Upper lobe of left lung (tissue), 6 donors: ENCODE results near the gene MBOAT1. TPM values are rescaled to one million over a fixed set of nuclear protein-coding genes. Genes with fewer than 3 reads are reported as not detected.
A peak's percentile ranks its signal among the peaks of the same experiment; 100 is the strongest.
"Not testable (repeated sequence)": the region's sequence is repeated elsewhere in the genome, so short reads cannot be mapped to it uniquely, and the experiment has no call there.

ENCODE experiments used
- ATAC-seq, 2 donors: fragments of 200-7000 bp; cut with Tn5 transposase; one replicate each; pipeline ENCODE4 v1.9.1; 2022; ENCODE audit warnings: mild to moderate bottlenecking in 2 of 2, moderate library complexity in 2 of 2; ENCODE audit not compliant: low FRiP score in 2 of 2
- DNase-seq, 2 donors: peaks; one replicate each; pipeline ENCODE4 v3.0.0-alpha.2; 2019 to 2020
- H3K27ac ChIP-seq, 4 donors: fragments of 200-600 bp; sonication (generic); one replicate each; pipeline ENCODE4 v1.5.1; 2016 to 2019
- H3K27me3 ChIP-seq, 4 donors: fragments of 200-600 bp; sonication (generic); one replicate each; pipeline ENCODE4 v1.5.1; 2017 to 2019
- H3K36me3 ChIP-seq, 4 donors: fragments of 200-600 bp; sonication (generic); one replicate each; pipeline ENCODE4 v1.5.1; 2016 to 2019
- H3K4me1 ChIP-seq, 4 donors: fragments of 200-600 bp; sonication (generic); one replicate each; pipeline ENCODE4 v1.5.1; 2018 to 2019
- H3K4me3 ChIP-seq, 4 donors: fragments of 200-600 bp; sonication (generic); one replicate each; pipeline ENCODE4 v1.5.1; 2017 to 2019; ENCODE audit warnings: mild to moderate bottlenecking in 2 of 4, moderate library complexity in 1 of 4
- H3K9me3 ChIP-seq, 4 donors: fragments of 200-600 bp; sonication (generic); one replicate each; pipeline ENCODE4 v1.5.1; 2018 to 2019
- EP300 ChIP-seq, 4 donors: sonication (generic); formaldehyde crosslinking; IDR thresholded peaks; one replicate each; pipeline ENCODE4 v1.5.1; 2017; ENCODE audit warnings: antibody characterized with exemption in 4 of 4, control low read depth in 2 of 4
- POLR2A ChIP-seq, 4 donors: fragments of 450-650 bp; IDR thresholded peaks; one replicate each; pipeline ENCODE4 v1.5.1; 2016 to 2017; ENCODE audit warnings: antibody characterized with exemption in 4 of 4, mild to moderate bottlenecking in 2 of 4
- POLR2AphosphoS5 ChIP-seq, 2 donors: sonication (generic); formaldehyde crosslinking; IDR thresholded peaks; one replicate each; pipeline ENCODE4 v1.5.1; 2017; ENCODE audit warnings: antibody characterized with exemption in 2 of 2
- WGBS, 2 donors: methylation state at CpG; one replicate each; pipeline ENCODE4 v1.1.5; 2017 to 2018; 5-methylcytosine and 5-hydroxymethylcytosine counted together
- total RNA-seq, 6 donors: library from RNA; depleted of rRNA in 4 of 6; stranded (reverse); fragments of >200 nt in 4 of 6; gene quantifications; one replicate each; pipeline versions ENCODE4 v1.1.0 to v1.2.1, GENCODE V29; 2016 to 2021
- TF ChIP-seq, protein P1 (sequence below), 6 experiments: fragments of 450-650 bp in 4 of 6; fragments of 200-600 bp in 2 of 6; sonication (generic) in 2 of 6; IDR thresholded peaks; one replicate each; pipeline ENCODE4 v1.5.1; 2016 to 2019; ENCODE audit warnings: antibody characterized with exemption in 6 of 6
- donor health status: DM: no; HTN: no; CAD: no; lungs with moderate emphysema.
- donor health status: DM: no; HTN: yes; CAD: no; lungs with severe emphysema.

MBOAT1 gene
- total RNA-seq, 6 donors from 2014 or later = 4.2 to 17.5 (median 12.2) TPM

DNA sequence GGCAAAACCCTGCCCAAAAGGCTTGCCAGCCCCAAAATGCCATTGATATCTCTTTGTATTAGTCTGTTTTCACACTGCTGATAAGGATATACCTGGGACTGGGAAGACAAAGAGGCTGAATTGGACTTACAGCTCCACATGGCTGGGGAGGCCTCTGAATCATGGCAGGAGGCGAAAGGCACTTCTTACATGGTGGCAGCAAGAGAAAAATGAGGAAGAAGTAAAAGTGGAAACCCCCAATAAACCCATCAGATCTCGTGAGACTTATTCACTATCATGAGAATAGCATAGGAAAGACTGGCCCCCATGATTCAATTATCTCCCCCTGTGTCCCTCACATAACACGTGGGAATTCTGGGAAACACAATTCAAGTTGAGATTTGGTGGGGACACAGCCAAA, 28.6 kb downstream of the MBOAT1 start:
- H3K4me3 ChIP-seq = no peak overlapping the region
- no peaks in the 10 kb centered on the region for H3K9me3 ChIP-seq
- no peaks in the 10 kb centered on the region for H3K27me3 ChIP-seq
- DNase-seq (no peak), ATAC-seq (no peak)
- no peak overlapping the region for H3K27ac ChIP-seq
- 95 to 96% methylated on average over 3 of the region's 3 CpGs for WGBS, 2 donors
- TF ChIP-seq POLR2A (IDR thresholded peaks at IDR 0.05) = no peak
- TF ChIP-seq EP300 (IDR thresholded peaks at IDR 0.05) = no peak
- TF ChIP-seq POLR2AphosphoS5 (IDR thresholded peaks at IDR 0.05) = no peak
- TF ChIP-seq, protein P1, sequence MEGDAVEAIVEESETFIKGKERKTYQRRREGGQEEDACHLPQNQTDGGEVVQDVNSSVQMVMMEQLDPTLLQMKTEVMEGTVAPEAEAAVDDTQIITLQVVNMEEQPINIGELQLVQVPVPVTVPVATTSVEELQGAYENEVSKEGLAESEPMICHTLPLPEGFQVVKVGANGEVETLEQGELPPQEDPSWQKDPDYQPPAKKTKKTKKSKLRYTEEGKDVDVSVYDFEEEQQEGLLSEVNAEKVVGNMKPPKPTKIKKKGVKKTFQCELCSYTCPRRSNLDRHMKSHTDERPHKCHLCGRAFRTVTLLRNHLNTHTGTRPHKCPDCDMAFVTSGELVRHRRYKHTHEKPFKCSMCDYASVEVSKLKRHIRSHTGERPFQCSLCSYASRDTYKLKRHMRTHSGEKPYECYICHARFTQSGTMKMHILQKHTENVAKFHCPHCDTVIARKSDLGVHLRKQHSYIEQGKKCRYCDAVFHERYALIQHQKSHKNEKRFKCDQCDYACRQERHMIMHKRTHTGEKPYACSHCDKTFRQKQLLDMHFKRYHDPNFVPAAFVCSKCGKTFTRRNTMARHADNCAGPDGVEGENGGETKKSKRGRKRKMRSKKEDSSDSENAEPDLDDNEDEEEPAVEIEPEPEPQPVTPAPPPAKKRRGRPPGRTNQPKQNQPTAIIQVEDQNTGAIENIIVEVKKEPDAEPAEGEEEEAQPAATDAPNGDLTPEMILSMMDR (IDR thresholded peaks at IDR 0.05) = no peak
- peaks cover 8 to 12% (median 10%) of the 10 kb centered on the region in 4 donors for H3K4me1 ChIP-seq
- H3K36me3 ChIP-seq = no peaks in the 10 kb centered on the region

DNA sequence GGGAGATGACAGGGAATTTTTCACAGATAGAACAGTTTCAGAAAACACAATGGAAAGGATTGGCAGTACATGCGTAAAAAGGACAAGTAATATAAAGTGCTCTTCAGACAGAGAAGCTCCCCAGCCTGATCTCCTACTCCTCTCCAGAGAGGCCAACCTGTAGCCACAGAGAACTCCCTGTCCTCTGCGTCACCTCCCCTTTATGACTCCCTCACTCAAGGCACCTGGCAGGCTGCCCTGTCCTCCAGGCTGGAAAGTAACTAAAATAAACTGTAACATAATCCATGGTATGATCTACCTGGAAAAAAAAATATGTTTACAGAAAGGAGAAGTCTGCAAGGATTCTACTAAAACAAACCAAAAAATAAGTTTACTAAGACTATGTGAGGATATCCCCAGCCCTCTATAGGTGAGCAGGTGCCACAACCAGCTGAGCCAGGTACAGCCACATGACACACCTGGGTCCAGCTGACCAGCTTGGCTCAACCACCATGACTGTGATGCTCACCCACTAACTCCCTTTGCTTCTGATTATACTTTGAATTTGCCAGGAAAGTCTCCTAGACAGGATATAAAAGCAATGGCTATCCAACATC, 29.2 kb downstream of the MBOAT1 start:
- no peaks in the 10 kb centered on the region for H3K36me3 ChIP-seq
- H3K9me3 ChIP-seq = no peaks in the 10 kb centered on the region
- ATAC-seq = no peak
- WGBS, 2 donors = 66 to 85% methylated on average over 2 of the region's 2 CpGs
- no peaks in the 10 kb centered on the region for H3K27me3 ChIP-seq
- peak in 1 of 2 donors; percentile 82 for DNase-seq
- no peak overlapping the region for H3K27ac ChIP-seq
- H3K4me1 ChIP-seq = peaks cover 8 to 12% (median 10%) of the 10 kb centered on the region in 4 donors
- no peak overlapping the region for H3K4me3 ChIP-seq
- TF ChIP-seq POLR2A (IDR thresholded peaks at IDR 0.05) (no peak), EP300 (IDR thresholded peaks at IDR 0.05) (no peak), POLR2AphosphoS5 (IDR thresholded peaks at IDR 0.05) (no peak)
- TF ChIP-seq, protein P1 (IDR thresholded peaks at IDR 0.05) = no peak

DNA sequence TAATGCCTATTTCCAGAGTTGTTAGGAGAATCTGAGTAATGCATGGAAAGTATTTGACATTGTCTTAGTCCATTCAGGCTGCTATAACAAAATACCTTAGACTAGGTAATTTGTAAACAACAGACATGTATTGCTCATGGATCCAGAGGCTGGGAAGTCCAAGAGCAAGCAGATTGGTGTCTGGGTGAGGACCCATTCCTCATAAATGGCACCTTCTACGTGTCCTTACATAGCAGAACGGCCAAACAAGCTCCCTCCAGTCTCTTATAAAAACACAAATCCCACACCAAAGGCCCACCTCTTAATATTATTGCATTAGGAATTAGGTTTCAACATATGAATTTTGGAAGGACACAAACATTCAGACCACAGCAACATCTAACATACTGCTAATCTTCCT, 30.2 kb downstream of the MBOAT1 start:
- DNase-seq (no peak), ATAC-seq (no peak)
- no peak overlapping the region for H3K4me3 ChIP-seq
- H3K27me3 ChIP-seq = no peaks in the 10 kb centered on the region
- TF ChIP-seq POLR2A (IDR thresholded peaks at IDR 0.05) = no peak
- no peaks in the 10 kb centered on the region for H3K9me3 ChIP-seq
- 94 to 96% methylated on average over 2 of the region's 2 CpGs for WGBS, 2 donors
- peaks cover 8 to 12% (median 10%) of the 10 kb centered on the region in 4 donors for H3K4me1 ChIP-seq
- H3K36me3 ChIP-seq = no peaks in the 10 kb centered on the region
- no peak overlapping the region for H3K27ac ChIP-seq

DNA sequence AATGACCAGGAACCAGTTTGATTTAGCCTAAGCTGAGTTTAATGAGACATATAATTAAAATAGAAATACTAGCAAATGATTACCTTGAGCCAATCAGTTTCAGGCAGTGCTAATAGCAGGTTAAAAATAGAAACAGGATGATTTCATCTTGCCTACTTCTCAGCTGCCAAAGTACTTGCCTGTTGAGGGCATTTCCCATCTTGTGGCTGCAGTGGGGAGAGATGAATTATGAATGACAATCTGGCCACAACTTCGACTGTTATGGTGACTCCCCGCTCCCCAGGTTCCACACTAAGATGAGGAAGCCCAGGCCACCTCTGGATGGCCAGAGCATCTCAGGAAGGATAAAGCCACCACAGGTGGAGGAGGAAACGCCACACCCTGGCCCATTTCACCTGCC, 31.3 kb downstream of the MBOAT1 start:
- 66 to 72% methylated on average over 3 of the region's 3 CpGs for WGBS, 2 donors
- Histone ChIP-seq H3K27me3 (no peaks in the 10 kb centered on the region), H3K27ac (no peak overlapping the region), H3K4me3 (no peak overlapping the region), H3K9me3 (no peaks in the 10 kb centered on the region), H3K4me1 (peaks cover 8 to 12% (median 10%) of the 10 kb centered on the region in 4 donors), H3K36me3 (no peaks in the 10 kb centered on the region)
- no peak for TF ChIP-seq POLR2AphosphoS5 (IDR thresholded peaks at IDR 0.05)
- no peak for TF ChIP-seq POLR2A (IDR thresholded peaks at IDR 0.05)
- TF ChIP-seq, protein P1 (IDR thresholded peaks at IDR 0.05) = no peak
- no peak for TF ChIP-seq EP300 (IDR thresholded peaks at IDR 0.05)
- DNase-seq (no peak), ATAC-seq (no peak)

DNA sequence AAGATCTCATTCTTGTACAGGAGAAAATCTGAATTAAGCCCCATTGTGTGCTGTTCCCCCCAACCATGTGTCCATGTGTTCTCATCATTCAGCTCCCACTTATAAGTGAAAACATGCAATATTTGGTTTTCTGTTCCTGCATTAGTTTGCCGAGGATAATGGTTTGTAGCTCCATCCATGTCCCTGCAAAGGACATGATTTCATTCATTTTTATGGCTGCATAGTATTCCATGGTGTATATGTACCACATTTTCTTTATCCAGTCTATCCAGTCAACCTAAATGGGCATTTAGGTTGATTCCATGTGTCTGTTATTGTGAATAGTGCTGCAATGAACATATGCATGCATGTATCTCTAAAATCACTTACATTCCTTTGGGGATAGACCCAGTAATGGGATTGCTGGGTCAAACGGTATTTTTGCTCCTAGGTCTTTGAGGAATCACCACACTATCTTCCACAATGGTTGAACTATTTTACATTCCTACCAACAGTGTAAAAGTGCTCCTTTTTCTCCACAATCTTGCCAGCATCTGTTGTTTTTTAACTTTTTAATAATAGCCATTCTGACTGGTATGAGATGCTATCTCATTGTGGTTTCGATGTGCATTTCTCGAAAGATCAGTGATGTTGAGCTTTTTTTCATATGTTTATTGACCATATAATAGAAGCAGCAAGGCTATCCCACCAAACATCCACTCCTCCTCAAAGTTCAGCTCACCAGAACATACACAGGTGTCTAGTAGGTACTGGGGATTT, 32.8 kb downstream of the MBOAT1 start:
- not testable (repeated sequence) for H3K27me3 ChIP-seq, H3K4me3 ChIP-seq, DNase-seq, H3K9me3 ChIP-seq, ATAC-seq, H3K27ac ChIP-seq, H3K36me3 ChIP-seq
- H3K4me1 ChIP-seq = peaks cover 8 to 12% (median 11%) of the 10 kb centered on the region in 4 donors
- WGBS, 2 donors = 74 to 92% methylated on average over 4 of the region's 4 CpGs
